GM10248 (cell line): ENCODE data around the gene CNBD2.
"Not testable (repeated sequence)": the region's sequence is repeated elsewhere in the genome, so short reads cannot be mapped to it uniquely, and the experiment has no call there.

ENCODE experiments used
- CTCF ChIA-PET: fragments of 300-600 bp; sonication (Branson Sonifier 250); formaldehyde crosslinking; extraction: SDS; loops from one replicate; lab custom pipeline; 2021; ENCODE audit warnings: antibody characterized with exemption; lab: Yijun Ruan, JAX
- POLR2A ChIA-PET: fragments of 350-650 bp; sonication (Branson Sonifier 250); formaldehyde crosslinking; extraction: SDS; loops from one replicate; lab custom pipeline; 2020; ENCODE audit warnings: antibody characterized with exemption; lab: Yijun Ruan, JAX
- DNase-seq: peaks from one replicate; pipeline ENCODE4 v3.0.0; 2012; ENCODE audit errors: extremely low spot score
- TF ChIP-seq, protein P1 (sequence below): IDR thresholded peaks from 2 replicates; pipeline ENCODE4 v1.5.1; 2012; ENCODE audit warnings: mild to moderate bottlenecking, low read depth; ENCODE audit errors: extremely low read depth, missing control alignments, control extremely low read depth

CNBD2 gene

DNA sequence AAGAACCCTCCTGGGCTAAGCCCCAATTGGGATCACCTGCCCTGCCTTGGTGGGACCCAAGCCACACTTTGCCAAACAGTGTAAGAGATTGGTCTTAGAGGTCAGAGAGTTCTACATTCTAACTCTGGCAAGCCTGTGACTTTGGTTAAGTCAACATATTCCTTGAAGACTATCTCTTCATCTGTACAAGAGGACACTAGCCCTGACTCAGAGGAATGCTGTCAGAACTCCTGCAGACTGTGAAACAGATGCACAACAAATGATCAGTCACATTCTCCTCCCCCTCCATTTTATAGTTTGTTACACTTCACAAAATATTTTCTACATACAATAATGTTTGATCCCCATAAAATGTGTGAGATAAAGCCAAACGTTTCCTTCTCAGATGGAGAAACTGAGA lies 94.4 kb downstream of the CNBD2 start:
- TF ChIP-seq, protein P1, sequence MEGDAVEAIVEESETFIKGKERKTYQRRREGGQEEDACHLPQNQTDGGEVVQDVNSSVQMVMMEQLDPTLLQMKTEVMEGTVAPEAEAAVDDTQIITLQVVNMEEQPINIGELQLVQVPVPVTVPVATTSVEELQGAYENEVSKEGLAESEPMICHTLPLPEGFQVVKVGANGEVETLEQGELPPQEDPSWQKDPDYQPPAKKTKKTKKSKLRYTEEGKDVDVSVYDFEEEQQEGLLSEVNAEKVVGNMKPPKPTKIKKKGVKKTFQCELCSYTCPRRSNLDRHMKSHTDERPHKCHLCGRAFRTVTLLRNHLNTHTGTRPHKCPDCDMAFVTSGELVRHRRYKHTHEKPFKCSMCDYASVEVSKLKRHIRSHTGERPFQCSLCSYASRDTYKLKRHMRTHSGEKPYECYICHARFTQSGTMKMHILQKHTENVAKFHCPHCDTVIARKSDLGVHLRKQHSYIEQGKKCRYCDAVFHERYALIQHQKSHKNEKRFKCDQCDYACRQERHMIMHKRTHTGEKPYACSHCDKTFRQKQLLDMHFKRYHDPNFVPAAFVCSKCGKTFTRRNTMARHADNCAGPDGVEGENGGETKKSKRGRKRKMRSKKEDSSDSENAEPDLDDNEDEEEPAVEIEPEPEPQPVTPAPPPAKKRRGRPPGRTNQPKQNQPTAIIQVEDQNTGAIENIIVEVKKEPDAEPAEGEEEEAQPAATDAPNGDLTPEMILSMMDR: no peak
- CTCF ChIA-PET: interaction anchor here (1.1 kb wide), 1 partner anchor 109 kb away, joined by 5 read pairs; the partner anchor contains the start of gene SCAND1
- POLR2A ChIA-PET: no interaction called here
- no peak for DNase-seq

DNA sequence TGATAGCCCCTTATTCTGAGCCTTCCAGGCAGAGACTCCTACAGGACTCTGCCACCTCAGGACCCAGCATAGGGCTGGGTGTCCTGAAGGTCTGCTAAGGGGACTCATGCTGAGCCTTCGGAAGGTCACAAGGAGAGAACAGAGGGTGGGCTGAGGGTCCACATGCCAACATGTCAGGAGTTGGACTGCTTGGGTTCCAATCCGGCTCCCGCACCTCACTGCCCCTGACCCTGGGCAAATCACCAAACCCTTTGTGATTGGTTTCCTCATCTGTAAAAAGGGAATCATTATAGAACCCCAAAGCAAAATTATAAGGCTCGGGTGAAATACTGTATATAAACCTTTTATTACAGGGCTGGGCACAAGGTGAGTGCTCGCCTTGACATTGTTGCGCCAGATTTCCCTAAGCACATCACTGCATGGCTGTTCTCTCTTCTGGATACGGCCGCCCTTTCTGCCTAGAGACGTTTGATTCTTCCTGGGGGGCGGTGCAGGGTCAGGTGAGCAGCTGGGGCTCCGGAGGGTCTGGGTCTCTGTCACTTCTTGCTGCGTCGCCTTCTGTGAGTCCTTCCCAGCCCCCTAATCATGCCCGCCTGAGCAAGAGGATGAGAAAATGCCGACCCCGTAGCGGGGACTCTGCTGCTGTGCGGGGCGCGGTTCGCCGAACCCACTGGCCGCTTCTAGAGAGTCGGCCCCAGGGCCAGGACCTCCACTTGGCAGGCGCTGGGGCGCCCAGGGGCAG lies 95.7 kb downstream of the CNBD2 start:
- ChIA-PET POLR2A (interaction anchor here (0.7 to 1.4 kb wide), 2 partner anchors 20 to 615 kb away, joined by 3 to 5 read pairs; no protein-coding TSS in a partner anchor), CTCF (interaction anchor here (0.7 to 3.1 kb wide), 6 partner anchors 8 to 139 kb away, joined by 3 to 16 read pairs (median 4); no protein-coding TSS in a partner anchor)
- TF ChIP-seq, protein P1: no peak
- DNase-seq: no peak

DNA sequence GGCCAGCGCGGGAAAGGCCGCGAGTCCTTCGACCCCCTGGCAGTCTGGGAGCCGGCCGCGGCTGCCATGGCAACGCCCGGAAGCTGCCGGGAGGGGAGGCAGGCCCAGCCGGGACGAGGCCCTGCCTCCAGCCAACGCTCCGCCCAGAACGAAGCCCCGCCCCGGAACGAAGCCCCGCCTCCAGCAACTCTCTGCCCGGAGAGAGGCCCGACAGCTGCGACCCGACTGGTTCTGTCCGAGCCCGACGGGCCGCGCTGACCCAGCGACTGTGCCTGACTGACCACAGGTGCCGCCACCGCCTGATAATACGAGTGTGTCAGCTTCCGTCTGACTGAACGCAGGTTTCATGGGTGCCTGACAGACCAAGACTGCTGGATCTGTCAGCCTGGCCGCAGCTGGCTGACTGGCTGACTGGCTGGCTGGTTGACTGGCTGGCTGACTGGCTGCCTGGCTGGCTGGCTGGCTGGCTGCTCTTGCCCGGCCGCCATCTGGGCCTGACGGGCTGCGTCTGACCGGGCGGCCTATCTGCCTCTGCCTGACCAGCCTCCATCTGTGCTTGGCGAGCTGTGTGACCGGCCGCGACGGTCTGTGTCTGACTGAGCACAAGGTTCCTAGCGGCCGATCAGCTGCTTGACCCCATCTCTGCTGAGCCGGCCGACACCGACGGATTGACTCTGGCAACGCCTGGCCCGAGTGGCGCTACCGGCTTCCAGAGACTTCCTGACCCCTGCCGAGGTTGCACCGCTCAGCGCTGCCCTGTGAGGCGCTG lies 96.5 kb downstream of the CNBD2 start:
- TF ChIP-seq, protein P1: no peak
- ChIA-PET CTCF (interaction anchor here (0.7 to 3.1 kb wide), 10 partner anchors 9 to 138 kb away, joined by 3 to 16 read pairs (median 4); partner anchors contain the start of gene SCAND1), POLR2A (interaction anchor here (0.7 to 1.4 kb wide), 2 partner anchors 21 to 615 kb away, joined by 3 to 5 read pairs; no protein-coding TSS in a partner anchor)
- DNase-seq: peak; percentile 99

DNA sequence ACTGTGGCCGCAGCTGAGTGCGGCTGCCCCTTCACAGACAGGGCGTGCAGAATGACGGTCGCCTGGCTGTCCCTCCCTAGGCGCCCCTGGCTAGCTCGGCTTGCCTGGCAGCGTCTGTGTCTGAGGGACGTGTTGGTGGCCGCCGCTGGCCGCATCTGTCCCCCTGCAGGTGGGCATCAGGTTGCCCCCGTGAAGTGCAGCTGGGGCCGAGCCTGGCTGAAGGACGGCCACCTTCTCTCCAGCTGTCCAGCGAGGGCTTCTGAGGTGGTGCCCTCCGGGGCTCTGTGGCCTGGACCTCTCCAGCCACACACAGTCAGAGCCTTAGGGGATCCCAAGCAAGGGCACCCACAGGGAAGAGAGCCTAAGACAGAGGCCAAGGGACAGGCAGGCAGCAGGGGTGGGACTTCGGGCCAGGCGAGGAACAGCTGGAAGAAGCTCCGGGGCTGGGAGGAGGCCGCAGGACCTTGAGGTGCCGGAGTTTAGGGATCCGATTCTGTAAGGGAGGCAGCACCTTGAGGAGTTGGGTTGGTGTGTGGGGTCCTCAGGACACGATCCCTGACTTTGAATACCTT lies 97.1 kb downstream of the CNBD2 start:
- TF ChIP-seq, protein P1: no peak
- ChIA-PET POLR2A (interaction anchor here (1.4 kb wide), 1 partner anchor 21 kb away, joined by 5 read pairs; no protein-coding TSS in a partner anchor), CTCF (interaction anchor here (0.7 to 3.1 kb wide), 9 partner anchors 9 to 111 kb away, joined by 3 to 16 read pairs (median 4); partner anchors contain the start of gene SCAND1)
- no peak for DNase-seq

DNA sequence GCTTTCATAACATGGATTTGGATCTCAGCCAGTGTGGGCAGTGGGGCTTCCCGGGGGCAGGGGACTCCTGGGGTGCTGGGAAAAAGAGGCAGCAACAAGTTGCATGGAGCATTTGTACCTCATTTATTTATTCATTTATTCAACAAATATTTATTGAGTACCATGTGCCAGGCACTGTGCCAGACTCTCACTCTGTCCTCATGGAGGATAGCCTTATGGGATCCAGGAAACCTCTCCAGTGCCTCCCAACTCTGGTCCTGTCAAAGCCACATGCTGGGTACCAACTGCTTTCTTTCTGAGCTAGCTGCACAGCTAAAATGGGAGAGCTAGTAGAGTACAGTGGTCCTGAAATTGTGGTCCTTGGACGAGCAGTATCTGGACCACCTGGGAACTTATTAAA lies 98.4 kb downstream of the CNBD2 start:
- ChIA-PET CTCF (interaction anchor here (1.0 to 3.1 kb wide), 3 partner anchors 8 to 72 kb away, joined by 3 to 16 read pairs (median 3); no protein-coding TSS in a partner anchor), POLR2A (no interaction called here)
- DNase-seq: no peak
- TF ChIP-seq, protein P1: no peak

DNA sequence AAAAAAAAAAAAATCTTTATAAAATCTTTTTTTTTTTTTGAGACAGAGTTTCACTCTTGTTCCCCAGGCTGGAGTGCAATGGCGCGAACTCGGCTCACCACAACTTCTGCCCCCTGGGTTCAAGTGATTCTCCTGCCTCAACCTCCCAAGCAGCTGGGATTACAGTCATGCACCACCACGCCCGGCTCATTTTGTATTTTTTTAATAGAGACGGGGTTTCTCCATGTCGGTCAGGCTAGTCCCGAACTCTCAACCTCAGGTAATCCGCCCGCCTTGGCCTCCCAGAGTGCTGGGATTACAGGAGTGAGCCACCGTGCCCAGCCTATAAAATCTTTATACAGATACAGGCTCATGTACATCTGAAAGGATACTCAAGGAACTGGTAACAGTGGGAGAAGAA lies 100.1 kb downstream of the CNBD2 start:
- POLR2A ChIA-PET, CTCF ChIA-PET, DNase-seq: not testable (repeated sequence)
